K562 (cell line): ENCODE data around the gene AHI1. TPM values are rescaled to one million over a fixed set of nuclear protein-coding genes. Genes with fewer than 3 reads are reported as not detected.

Experiments used
- ATAC-seq: fragments of 200-7000 bp; cut with Tn5 transposase; 3 replicates; pipeline ENCODE4 v1.9.1; 2020; ENCODE audit warnings: moderate library complexity
- BruUV-seq: library from RNA; stranded (reverse); fragments of 400-500 nt; replicated peaks from 2 replicates; lab custom pipeline; 2021; lab: Mats Ljungman, UMichigan
- CTCF ChIA-PET: fragments of 300-600 bp; formaldehyde crosslinking; extraction: SDS; loops from one replicate; lab custom pipeline; 2021; ENCODE audit warnings: low intra/inter-chr PET ratio; lab: Yijun Ruan, JAX
- POLR2A ChIA-PET: fragments of 300-600, 350-650 bp; sonication (Branson Sonifier 250); formaldehyde crosslinking; extraction: SDS; loops from one replicate; lab custom pipeline; 2021; ENCODE audit warnings: antibody characterized with exemption, inconsistent platforms; lab: Yijun Ruan, JAX
- DNase-seq, 4 experiments: peaks; one replicate each; pipeline versions ENCODE4 v3.0.0 to v3.0.0-alpha.2; 2011 to 2018; ENCODE audit warnings: low spot score in 3 of 4, mixed read lengths in 3 of 4; ENCODE audit errors: extremely low read depth in 1 of 4
- FAIRE-seq: peaks from 2 replicates; lab custom pipeline; 2011; peaks lifted over from hg19 to GRCh38; lab: Jason Lieb, UNC
- H2AFZ ChIP-seq: 2 replicates; pipeline ENCODE4 v1.6.0; 2011; ENCODE audit warnings: low read depth, low read length, control low read depth, inconsistent platforms
- H3K27ac ChIP-seq: fragments of 200-600 bp; 3 replicates; pipeline ENCODE4 v1.8.0; 2011; ENCODE audit warnings: low read depth, mild to moderate bottlenecking, control low read depth, inconsistent platforms, low read length, moderate library complexity, mixed read lengths; ENCODE audit errors: extremely low read depth
- H3K27me3 ChIP-seq, 2 experiments: fragments of 300-600 bp in 1 of 2; 2 replicates in 1 of 2; 3 replicates in 1 of 2; pipeline versions ENCODE4 v1.6.0 to v1.8.0; 2011; ENCODE audit warnings: inconsistent platforms in 2 of 2, low read length in 2 of 2, mild to moderate bottlenecking in 1 of 2, mixed read lengths in 1 of 2, moderate library complexity in 1 of 2; ENCODE audit not compliant: control insufficient read depth in 2 of 2, insufficient read depth in 2 of 2
- H3K36me3 ChIP-seq: fragments of 300-600 bp; 3 replicates; pipeline ENCODE4 v1.8.0; 2011; ENCODE audit warnings: mild to moderate bottlenecking, low read length, inconsistent platforms; ENCODE audit not compliant: control insufficient read depth, insufficient read depth
- H3K4me1 ChIP-seq, 2 experiments: fragments of 200-600 bp in 1 of 2; replicated peaks in 1 of 2; 2 replicates in 1 of 2; 3 replicates in 1 of 2; pipeline versions ENCODE4 v1.5.1 to v1.8.0; 2011; ENCODE audit warnings: inconsistent platforms in 2 of 2, low read length in 2 of 2, mild to moderate bottlenecking in 1 of 2, mixed read lengths in 1 of 2, moderate library complexity in 1 of 2; ENCODE audit not compliant: control insufficient read depth in 2 of 2, insufficient read depth in 2 of 2
- H3K4me2 ChIP-seq: 2 replicates; pipeline ENCODE4 v1.6.1; 2011; ENCODE audit warnings: low read length, control low read depth, inconsistent platforms, mixed read lengths; ENCODE audit not compliant: insufficient read depth
- H3K4me3 ChIP-seq: fragments of 200-600 bp; sonication (generic), shearing (Covaris generic); 2 replicates; pipeline ENCODE4 v1.5.1; 2016; ENCODE audit warnings: control low read depth, inconsistent platforms
- H3K79me2 ChIP-seq: fragments of 200-600 bp; 3 replicates; pipeline ENCODE4 v1.8.0; 2011; ENCODE audit warnings: low read length, inconsistent platforms; ENCODE audit not compliant: control insufficient read depth, insufficient read depth
- H3K9ac ChIP-seq, 2 experiments: 2 replicates each; pipeline versions ENCODE4 v1.6.0 to v1.6.1; 2011; ENCODE audit warnings: low read depth in 2 of 2, low read length in 2 of 2, control low read depth in 1 of 2, inconsistent platforms in 1 of 2, mild to moderate bottlenecking in 1 of 2, mixed read lengths in 1 of 2; ENCODE audit not compliant: insufficient read depth in 1 of 2
- H3K9me1 ChIP-seq: one replicate; pipeline ENCODE4 v1.6.0; 2011; ENCODE audit warnings: inconsistent platforms, mild to moderate bottlenecking, low read length, moderate library complexity; ENCODE audit not compliant: control insufficient read depth, insufficient read depth
- H3K9me3 ChIP-seq: replicated peaks from 2 replicates; pipeline ENCODE4 v1.5.1; 2011; ENCODE audit warnings: low read depth, low read length, inconsistent platforms; ENCODE audit not compliant: control insufficient read depth, insufficient read depth
- H4K20me1 ChIP-seq: replicated peaks from 2 replicates; pipeline ENCODE4 v1.6.1; 2011; ENCODE audit warnings: low read length, inconsistent platforms, mixed read lengths; ENCODE audit not compliant: control insufficient read depth, insufficient read depth
- ARID3A ChIP-seq: IDR thresholded peaks from 2 replicates; pipeline ENCODE4 v1.6.1; 2012; ENCODE audit warnings: low read depth, low read length, improper control_type of control experiment, borderline replicate concordance
- CTCF ChIP-seq, 3 experiments: IDR thresholded peaks in 2 of 3; conservative IDR thresholded peaks in 1 of 3; 2 replicates each; pipeline ENCODE4 v1.5.1; 2011 to 2012; ENCODE audit warnings: low read length in 3 of 3, mild to moderate bottlenecking in 3 of 3, control low read depth in 2 of 3, improper control_type of control experiment in 1 of 3, inconsistent platforms in 1 of 3, low read depth in 1 of 3, mixed read lengths in 1 of 3, moderate library complexity in 1 of 3; ENCODE audit not compliant: insufficient read depth in 2 of 3
- DEAF1 ChIP-seq: fragments of 450-650 bp; formaldehyde crosslinking; IDR thresholded peaks from 2 replicates; pipeline ENCODE4 v1.4.0; 2020; ENCODE audit warnings: mild to moderate bottlenecking, moderate library complexity
- ETV5 ChIP-seq: sonication (generic); formaldehyde crosslinking; IDR thresholded peaks from 2 replicates; pipeline ENCODE4 v1.4.0; 2020; ENCODE audit warnings: low read depth, mild to moderate bottlenecking, missing genetic modification reagents
- RAD21 ChIP-seq, 2 experiments: fragments of 250-450 bp in 1 of 2; fragments of 450-650 bp in 1 of 2; sonication (Bioruptor Pico) in 1 of 2; formaldehyde crosslinking in 1 of 2; IDR thresholded peaks in 1 of 2; conservative IDR thresholded peaks in 1 of 2; 2 replicates each; pipeline versions ENCODE4 v1.4.0 to v1.8.0; 2020 to 2022; ENCODE audit warnings: mild to moderate bottlenecking in 2 of 2, moderate library complexity in 1 of 2
- ZNF197 ChIP-seq: fragments of 200-800 bp; sonication (Bioruptor generic); IDR thresholded peaks from 2 replicates; pipeline ENCODE4 v1.6.1; 2016; ENCODE audit warnings: low read depth, missing genetic modification characterization, missing compliant biosample characterization
- ZNF316 ChIP-seq: fragments of 450-650 bp; IDR thresholded peaks from 2 replicates; pipeline ENCODE4 v1.6.1; 2016
- ZNF384 ChIP-seq: IDR thresholded peaks from 2 replicates; pipeline ENCODE4 v1.6.1; 2012; ENCODE audit warnings: low read depth, low read length, improper control_type of control experiment
- WGBS: fragments of 100-300 bp; shearing (Covaris generic); methylation state at CpG from one replicate; pipeline ENCODE4 v1.1.6; 2016; ENCODE audit warnings: low coverage, mixed read lengths; ENCODE audit not compliant: insufficient coverage; ENCODE audit errors: missing lambda C conversion rate; 5-methylcytosine and 5-hydroxymethylcytosine counted together
- in situ Hi-C: fragments of 300-500 bp; cut with MboI; formaldehyde crosslinking; loops from 4 replicates; pipeline ENCODE4 v1.15.0; 2018; ENCODE audit warnings: inconsistent platforms, mixed read lengths
- intact Hi-C: fragments of 100-400 bp; cut with micrococcal nuclease; formaldehyde crosslinking; loops from 2 replicates; pipeline ENCODE4 v1.14.2; 2022
- polyA plus RNA-seq, 8 experiments: library from polyadenylated mRNA; depleted of rRNA in 4 of 8; stranded (reverse) in 5 of 8; unstranded in 3 of 8; fragments of >200 nt; fragmentation: Nextera tagmentation in 2 of 8; fragmentation: Illumina TruSeq in 1 of 8; extraction: Ambion mirVana in 2 of 8; extraction: Trizol in 1 of 8; gene quantifications; 2 replicates each; pipeline versions ENCODE4 v1.2.1 to v1.2.3, GENCODE V29; 2011 to 2014; ENCODE audit warnings: inconsistent platforms in 1 of 8, missing spikeins in 1 of 8
- total RNA-seq, 7 experiments: library from RNA; depleted of rRNA in 6 of 7; stranded (reverse); fragments of >200 nt in 6 of 7; fragmentation: Illumina TruSeq in 2 of 7; extraction: Trizol in 2 of 7; gene quantifications; 2 replicates each; pipeline versions ENCODE4 v1.2.1 to v1.2.3, GENCODE V29; 2011 to 2021; ENCODE audit warnings: low replicate concordance in 1 of 7

The AHI1 gene
- total and polyA plus RNA-seq, 9 of the 15 experiments (the other 6 are each of a cell fraction or from before 2014, with no cell fraction given): 24.7 to 54.9 (median 32.2) TPM

- no peak for TF ChIP-seq DEAF1 (CRISPR knock-in tag)
- TF ChIP-seq, all 486 proteins: peak for 0
Observed at GRCh38 chr6:135458051-135458450, 39.5 kb downstream of the AHI1 start (continued).

GRCh38 chr6:135451617-135452190 is 45.8 kb downstream of the AHI1 start:
- Histone ChIP-seq H3K4me3 (no peak overlapping the region), H3K27me3 (no peaks in the 10 kb centered on the region), H3K4me2 (no peak overlapping the region), H4K20me1 (no peaks in the 10 kb centered on the region), H3K79me2 (no peaks in the 10 kb centered on the region), H3K36me3 (peaks cover 36% of the 10 kb centered on the region; the same call in 1 of the 3 replicates), H3K9ac (no peak overlapping the region), H3K9me3 (no peaks in the 10 kb centered on the region), H3K9me1 (no peaks in the 10 kb centered on the region), H2AFZ (no peak overlapping the region), H3K27ac (no peak overlapping the region), H3K4me1 (no peaks in the 10 kb centered on the region)
- FAIRE-seq (peak; percentile 64), DNase-seq (peak in 3 of 4 experiments; percentile 20 to 47 (median 31)), ATAC-seq (peak; percentile 50)
- in situ Hi-C loops (loop anchor here (10.0 kb wide), 1 partner anchor 773 kb away; no protein-coding TSS in a partner anchor), intact Hi-C loops (loop anchor here (1.0 to 10.0 kb wide), 5 partner anchors 46 to 775 kb away; partner anchors contain the start of gene AHI1)
- ChIA-PET POLR2A (interaction anchor here (0.6 kb wide), 1 partner anchor 1274 kb away, joined by 3 read pairs; no protein-coding TSS in a partner anchor), CTCF (interaction anchor here (0.7 to 1.7 kb wide), 6 partner anchors 55 to 1096 kb away, joined by 3 to 19 read pairs (median 4); no protein-coding TSS in a partner anchor)
- TF ChIP-seq ETV5: no peak
- peak; percentile 55 to 81 (median 62); a peak in 5 of 6 replicates for TF ChIP-seq CTCF (IDR thresholded peaks at IDR 0.05 in 2 of 3, conservative IDR thresholded peaks at IDR 0.05 in 1 of 3; ENCODE audit: insufficient read depth in 2 of 3, low read depth in 1 of 3, low read length in 3 of 3)
- no peak for TF ChIP-seq ZNF197
- 0 out of 2 replicates have a peak, but pooled peaks have one; percentile 10 for TF ChIP-seq ZNF316
- peak; percentile 100 for TF ChIP-seq ARID3A
- TF ChIP-seq ZNF384: peak; percentile 96
- peak; percentile 50 to 66 for TF ChIP-seq RAD21 (CRISPR knock-in tag; conservative IDR thresholded peaks at IDR 0.05 in 1 of 2, IDR thresholded peaks at IDR 0.05 in 1 of 2)
- 6% methylated on average over 2 of the region's 2 CpGs for WGBS
- no TSS peak for BruUV-seq
